Keratinocyte (primary cell): Measurements from ENCODE around the gene CD81.

Experiments used
- EZH2 ChIP-seq: IDR thresholded peaks from one replicate; pipeline ENCODE4 v1.6.1; 2012; ENCODE audit warnings: inconsistent platforms, mild to moderate bottlenecking, low read length, moderate library complexity
- TF ChIP-seq, protein P1 (sequence below), 3 experiments: IDR thresholded peaks in 1 of 3; conservative IDR thresholded peaks in 1 of 3; optimal IDR thresholded peaks in 1 of 3; 2 replicates in 2 of 3; 3 replicates in 1 of 3; pipeline versions ENCODE3 to v1.5.1; 2011; ENCODE audit warnings: low read length in 3 of 3, mild to moderate bottlenecking in 3 of 3, moderate library complexity in 2 of 3, control low read depth in 1 of 3, inconsistent platforms in 1 of 3; ENCODE audit not compliant: insufficient read depth in 2 of 3; ENCODE audit errors: extremely low read depth in 1 of 3

GRCh38 chr11:2368851-2369180 lies 8.3 kb upstream of the CD81 start:
- TF ChIP-seq, protein P1, sequence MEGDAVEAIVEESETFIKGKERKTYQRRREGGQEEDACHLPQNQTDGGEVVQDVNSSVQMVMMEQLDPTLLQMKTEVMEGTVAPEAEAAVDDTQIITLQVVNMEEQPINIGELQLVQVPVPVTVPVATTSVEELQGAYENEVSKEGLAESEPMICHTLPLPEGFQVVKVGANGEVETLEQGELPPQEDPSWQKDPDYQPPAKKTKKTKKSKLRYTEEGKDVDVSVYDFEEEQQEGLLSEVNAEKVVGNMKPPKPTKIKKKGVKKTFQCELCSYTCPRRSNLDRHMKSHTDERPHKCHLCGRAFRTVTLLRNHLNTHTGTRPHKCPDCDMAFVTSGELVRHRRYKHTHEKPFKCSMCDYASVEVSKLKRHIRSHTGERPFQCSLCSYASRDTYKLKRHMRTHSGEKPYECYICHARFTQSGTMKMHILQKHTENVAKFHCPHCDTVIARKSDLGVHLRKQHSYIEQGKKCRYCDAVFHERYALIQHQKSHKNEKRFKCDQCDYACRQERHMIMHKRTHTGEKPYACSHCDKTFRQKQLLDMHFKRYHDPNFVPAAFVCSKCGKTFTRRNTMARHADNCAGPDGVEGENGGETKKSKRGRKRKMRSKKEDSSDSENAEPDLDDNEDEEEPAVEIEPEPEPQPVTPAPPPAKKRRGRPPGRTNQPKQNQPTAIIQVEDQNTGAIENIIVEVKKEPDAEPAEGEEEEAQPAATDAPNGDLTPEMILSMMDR (optimal IDR thresholded peaks at IDR 0.05 in 1 of 3, IDR thresholded peaks at IDR 0.05 in 1 of 3, conservative IDR thresholded peaks at IDR 0.05 in 1 of 3; ENCODE audit: extremely low read depth in 1 of 3, insufficient read depth in 2 of 3, low read length in 3 of 3): no peak
- TF ChIP-seq EZH2: no peak
